GM11168 (cell line): ENCODE measurements around the gene FILIP1L.
"Not testable (repeated sequence)": the region's sequence is repeated elsewhere in the genome, so short reads cannot be mapped to it uniquely, and the experiment has no call there.

ENCODE experiments used
- in situ Hi-C: fragments of 300-500 bp; cut with MboI; formaldehyde crosslinking; loops from one replicate; pipeline ENCODE4 v1.12.0; 2022; ENCODE audit warnings: low sequenced_read_pairs; ENCODE audit not compliant: unreplicated experiment

Gene FILIP1L

DNA sequence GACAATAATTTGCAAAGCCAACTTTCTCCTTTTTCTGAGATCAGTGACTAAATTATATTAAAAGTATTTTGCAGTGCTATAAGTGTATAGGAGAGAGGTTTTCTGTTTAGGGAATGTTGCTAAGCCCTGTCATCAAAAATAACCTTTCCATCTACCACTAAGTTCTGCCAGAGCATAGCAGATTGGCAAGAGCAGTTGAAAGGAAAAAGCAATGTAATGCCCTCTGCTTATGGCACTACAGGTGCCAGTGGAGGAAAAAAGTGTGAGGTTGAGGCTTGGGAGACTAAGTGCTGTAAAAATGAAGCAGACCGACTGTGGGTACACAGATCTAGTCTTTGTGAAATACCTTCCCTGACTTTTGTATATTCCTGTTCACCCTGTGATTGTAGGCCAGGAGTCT is 11.5 kb downstream of the FILIP1L start:
- in situ Hi-C loops: no loop called here

GRCh38 chr3:100100425-100100824 is 13.9 kb downstream of the FILIP1L start:
- in situ Hi-C loops: no loop called here

GRCh38 chr3:100099621-100100020 is 14.7 kb downstream of the FILIP1L start:
- in situ Hi-C loops: no loop called here

DNA sequence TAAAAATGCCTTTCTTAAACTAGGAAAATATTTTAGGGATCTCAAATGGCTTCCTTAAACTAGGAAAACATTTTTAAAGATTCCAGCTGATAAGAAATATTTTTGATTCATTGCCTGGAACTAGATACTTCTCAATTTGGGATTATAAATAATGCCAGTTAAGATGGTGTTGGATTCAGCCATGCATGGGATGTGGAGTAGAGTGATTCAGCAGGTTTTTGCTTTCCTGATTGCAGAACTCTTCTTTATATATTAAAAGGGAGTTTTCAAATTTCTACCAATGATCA is 15.6 kb downstream of the FILIP1L start:
- in situ Hi-C loops: no loop called here

GRCh38 chr3:100097919-100098783 is 16.1 kb downstream of the FILIP1L start:
- in situ Hi-C loops: no loop called here

DNA sequence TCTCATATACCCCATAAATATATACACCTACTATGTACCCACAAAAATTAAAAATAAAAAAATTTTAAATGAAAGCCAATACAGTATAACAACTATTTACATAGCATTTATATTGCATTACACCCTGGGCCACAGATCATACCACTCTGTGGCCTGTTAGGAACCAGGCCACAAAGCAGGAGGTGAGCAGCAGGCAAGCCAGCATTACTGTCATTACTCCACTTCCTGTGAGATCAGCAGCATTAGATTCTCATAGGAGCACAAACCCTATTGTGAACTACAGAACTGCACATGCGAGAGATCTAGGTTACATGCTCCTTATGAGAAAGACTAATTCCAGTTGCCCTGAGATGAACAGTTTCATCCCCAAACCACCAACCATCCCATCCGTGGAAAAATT is 17.4 kb downstream of the FILIP1L start:
- in situ Hi-C loops: no loop called here

DNA sequence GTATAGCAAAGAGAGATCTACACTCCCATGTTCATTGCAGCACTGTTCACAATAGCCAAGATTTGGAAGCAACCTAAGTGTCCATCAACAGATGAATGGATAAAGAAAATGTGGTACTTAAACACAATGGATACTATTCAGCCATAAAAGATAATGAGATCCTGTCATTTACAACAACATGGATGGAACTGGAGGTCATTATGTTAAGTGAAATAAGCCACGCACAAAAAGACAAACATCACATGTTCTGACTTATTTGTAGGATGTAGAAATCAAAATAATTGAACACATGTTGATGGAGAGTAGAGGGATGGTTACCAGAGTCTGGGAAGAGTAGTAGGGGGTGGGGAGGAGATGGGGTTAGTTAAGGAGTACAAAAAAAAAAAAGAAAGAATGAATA is 18.0 kb downstream of the FILIP1L start:
- in situ Hi-C loops: not testable (repeated sequence)

- in situ Hi-C loops: no loop called here
Measured at GRCh38 chr3:100093831-100094230, 20.5 kb downstream of the FILIP1L start.

DNA sequence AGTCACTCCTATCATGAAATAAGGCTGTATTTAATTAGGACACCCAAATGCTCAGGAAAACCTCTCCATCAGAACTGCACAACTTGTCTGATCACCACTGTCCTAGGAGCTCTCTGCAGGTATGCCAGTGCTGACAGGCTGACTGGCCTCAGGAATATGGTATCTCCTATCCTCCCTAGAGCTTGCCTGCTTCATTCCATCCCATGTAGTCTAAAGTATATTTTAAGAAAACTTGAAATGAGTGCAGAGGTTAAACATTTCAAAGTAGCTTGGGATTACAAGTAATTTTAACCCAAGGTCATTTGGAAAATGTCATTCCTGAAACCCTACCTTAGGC is 23.7 kb downstream of the FILIP1L start:
- in situ Hi-C loops: no loop called here

DNA sequence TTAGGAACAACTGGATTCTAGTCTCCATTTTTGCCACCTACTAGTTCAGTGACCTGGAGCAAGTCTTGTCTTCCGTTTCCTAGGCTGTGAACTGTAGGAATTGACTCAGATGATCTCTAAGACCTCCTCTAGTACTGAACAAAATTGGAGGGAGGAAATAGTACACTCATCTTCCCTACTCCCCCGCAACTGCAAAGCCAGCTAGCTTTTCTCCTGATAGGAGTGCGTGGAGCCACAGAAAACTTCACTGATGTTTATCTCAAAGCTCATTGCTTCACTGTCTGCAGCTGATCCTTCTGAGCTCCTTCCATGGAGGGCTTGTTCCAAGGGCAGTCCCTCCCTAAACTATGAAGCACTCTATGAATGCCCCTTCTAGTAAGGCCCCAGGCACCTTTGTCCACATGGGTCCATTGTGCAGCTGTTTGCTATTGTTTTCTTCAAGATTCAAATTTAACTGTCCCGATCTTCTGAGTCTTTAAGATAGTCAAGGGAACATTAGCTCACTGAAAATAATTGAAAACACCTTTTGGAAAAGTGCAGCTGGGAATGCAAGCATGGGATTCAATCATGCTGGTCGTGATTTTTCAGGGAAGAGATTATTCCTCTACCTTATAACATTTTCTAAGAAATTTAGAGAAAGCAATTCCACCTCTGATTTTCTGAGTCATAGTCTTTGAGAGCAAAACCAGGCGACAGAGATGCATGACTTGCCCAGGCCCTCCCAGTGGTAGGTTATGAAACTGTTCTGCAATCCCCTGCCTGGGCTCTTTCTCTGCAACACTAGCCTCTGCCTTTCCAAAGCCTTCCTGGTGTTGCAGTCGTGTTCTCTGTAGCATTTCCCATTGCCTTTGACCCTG is 24.3 kb downstream of the FILIP1L start:
- in situ Hi-C loops: no loop called here

- in situ Hi-C loops: no loop called here
Measured at GRCh38 chr3:100088735-100089368, 25.4 kb downstream of the FILIP1L start.

GRCh38 chr3:100087198-100087597 is 27.1 kb downstream of the FILIP1L start:
- in situ Hi-C loops: no loop called here

- in situ Hi-C loops: no loop called here
Measured at GRCh38 chr3:100086401-100086800, 27.9 kb downstream of the FILIP1L start.

- in situ Hi-C loops: no loop called here
Measured at GRCh38 chr3:100084100-100084806, 30.0 kb downstream of the FILIP1L start.

DNA sequence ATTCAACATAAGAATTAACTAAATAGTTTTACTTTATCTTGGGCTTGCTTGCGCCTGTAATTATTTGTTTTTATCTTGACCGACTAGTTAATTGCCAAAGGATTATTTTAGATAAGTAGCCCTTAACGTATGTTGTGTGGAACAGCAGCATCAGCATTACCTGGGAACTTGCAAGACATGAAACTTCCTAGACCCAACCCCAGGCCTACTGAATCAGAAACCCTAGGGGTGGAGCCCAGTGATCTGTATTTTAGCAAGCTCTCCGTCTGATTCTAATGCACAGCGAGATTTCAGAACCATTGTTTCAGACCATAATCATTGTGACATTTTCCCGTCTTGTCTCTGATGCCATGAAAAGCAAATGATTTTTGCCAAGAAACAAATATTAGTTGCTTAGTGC is 31.1 kb downstream of the FILIP1L start:
- in situ Hi-C loops: no loop called here

DNA sequence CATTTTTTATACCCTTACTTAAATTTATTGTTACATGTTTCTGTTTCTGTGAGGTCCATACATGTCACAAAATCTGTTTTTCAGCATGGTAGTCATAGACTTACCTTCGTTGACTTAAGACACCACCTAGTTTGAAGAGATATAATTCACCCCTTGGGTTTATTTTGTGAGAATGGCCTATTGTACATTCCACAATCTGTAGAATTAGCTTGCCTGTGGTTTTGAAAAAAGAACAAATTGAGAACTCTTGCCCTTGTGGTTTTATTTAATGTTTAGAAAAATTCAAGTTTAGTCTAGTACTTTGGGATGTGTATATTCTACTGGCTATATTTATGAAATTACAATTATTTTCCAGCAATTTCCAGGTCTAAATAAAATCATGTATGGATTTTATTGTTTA is 31.6 kb downstream of the FILIP1L start:
- in situ Hi-C loops: no loop called here

DNA sequence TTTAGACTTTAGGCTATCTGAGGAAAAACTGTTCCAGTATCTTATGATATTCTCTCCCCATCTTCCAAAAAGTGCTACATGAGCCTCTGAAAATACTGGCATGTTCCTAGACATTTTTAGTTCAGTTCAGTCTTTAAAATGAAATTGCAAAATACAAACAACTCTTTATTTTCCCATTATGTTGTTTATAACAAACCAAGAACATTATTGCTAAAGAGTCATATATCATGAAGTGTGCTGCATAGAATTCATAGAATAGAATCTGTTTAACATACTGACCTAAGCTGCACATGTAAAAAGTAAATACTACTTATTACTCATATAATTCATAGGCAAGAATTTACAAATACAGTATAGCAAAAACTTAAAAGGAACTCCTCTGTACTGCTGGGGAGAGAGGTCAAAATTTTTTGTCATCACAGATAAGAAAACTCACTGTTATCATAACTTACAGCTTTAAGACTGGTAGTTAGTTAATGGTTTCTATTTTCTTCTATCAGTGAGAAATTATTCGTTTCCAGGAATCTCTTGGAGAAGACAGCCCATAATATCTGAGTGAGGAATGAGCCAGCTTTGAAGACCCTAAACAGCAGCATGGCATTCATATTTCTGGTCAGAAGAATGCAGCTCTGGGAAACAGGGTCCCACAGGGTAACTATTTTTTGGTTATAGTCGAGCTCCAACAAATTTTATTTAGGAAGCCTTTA is 32.2 kb downstream of the FILIP1L start:
- in situ Hi-C loops: no loop called here

GRCh38 chr3:100081311-100081710 is 33.0 kb downstream of the FILIP1L start:
- in situ Hi-C loops: no loop called here

DNA sequence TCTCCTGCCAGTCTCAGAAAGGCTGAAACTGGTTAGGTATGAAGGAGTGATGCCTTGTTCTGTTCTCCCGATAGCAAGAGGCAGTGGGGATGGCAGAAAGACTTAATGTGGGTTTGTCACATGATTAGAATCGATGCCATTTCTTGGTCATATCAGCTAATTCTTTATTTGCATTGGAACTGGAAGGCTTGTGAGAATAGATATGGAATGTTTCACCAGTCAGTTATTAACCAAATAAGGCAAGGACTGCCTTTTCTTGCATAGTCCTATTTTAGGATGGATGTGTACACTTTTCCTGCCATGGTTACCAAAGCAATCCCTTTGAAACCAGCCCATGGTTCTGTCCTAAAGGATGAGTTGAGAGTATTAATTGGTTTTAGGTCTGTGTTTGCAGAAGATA is 33.7 kb downstream of the FILIP1L start:
- in situ Hi-C loops: no loop called here

DNA sequence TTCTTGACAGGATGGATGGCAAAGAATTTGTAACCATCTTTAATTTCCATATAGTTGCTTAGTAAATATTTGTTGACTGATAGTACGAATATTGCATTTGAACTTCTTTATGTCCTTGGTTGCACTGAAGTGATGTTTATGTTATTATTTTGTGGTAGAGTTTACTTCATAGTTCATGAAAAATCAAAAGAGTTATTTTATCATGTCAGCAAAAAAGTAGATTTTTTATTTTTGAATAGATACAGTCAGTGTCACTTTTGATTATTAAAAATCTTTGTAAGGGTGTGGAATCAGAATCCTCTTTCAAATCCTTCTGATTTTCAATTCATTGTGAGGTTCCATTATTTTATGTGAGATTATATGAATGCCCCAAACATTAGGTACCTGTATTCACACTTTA is 35.0 kb downstream of the FILIP1L start:
- in situ Hi-C loops: loop anchor here (10.0 kb wide), 1 partner anchor 245 kb away; no protein-coding TSS in a partner anchor
